Measurements from ENCODE around the gene PDGFD.

- TF ChIP-seq EZH2 (IDR thresholded peaks at IDR 0.05; ENCODE audit: borderline replicate concordance, low read depth, low read length, severe bottlenecking) (no peak), GATA2 (IDR thresholded peaks at IDR 0.05; ENCODE audit: insufficient read depth, insufficient read length, low read depth, low read length) (no peak), POLR2A (IDR thresholded peaks at IDR 0.05; ENCODE audit: low read depth, low read length) (no peak), POLR2AphosphoS5 (IDR thresholded peaks at IDR 0.05; ENCODE audit: insufficient read depth, low read depth, low read length) (no peak), MYC (IDR thresholded peaks at IDR 0.05; ENCODE audit: low read depth, low read length) (no peak)
- TF ChIP-seq, protein P1, sequence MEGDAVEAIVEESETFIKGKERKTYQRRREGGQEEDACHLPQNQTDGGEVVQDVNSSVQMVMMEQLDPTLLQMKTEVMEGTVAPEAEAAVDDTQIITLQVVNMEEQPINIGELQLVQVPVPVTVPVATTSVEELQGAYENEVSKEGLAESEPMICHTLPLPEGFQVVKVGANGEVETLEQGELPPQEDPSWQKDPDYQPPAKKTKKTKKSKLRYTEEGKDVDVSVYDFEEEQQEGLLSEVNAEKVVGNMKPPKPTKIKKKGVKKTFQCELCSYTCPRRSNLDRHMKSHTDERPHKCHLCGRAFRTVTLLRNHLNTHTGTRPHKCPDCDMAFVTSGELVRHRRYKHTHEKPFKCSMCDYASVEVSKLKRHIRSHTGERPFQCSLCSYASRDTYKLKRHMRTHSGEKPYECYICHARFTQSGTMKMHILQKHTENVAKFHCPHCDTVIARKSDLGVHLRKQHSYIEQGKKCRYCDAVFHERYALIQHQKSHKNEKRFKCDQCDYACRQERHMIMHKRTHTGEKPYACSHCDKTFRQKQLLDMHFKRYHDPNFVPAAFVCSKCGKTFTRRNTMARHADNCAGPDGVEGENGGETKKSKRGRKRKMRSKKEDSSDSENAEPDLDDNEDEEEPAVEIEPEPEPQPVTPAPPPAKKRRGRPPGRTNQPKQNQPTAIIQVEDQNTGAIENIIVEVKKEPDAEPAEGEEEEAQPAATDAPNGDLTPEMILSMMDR (IDR thresholded peaks at IDR 0.05; ENCODE audit: extremely low read depth in 1 of 2, insufficient read depth in 1 of 2, low read depth in 1 of 2, low read length in 2 of 2), result no peak
- TF ChIP-seq, protein P2, sequence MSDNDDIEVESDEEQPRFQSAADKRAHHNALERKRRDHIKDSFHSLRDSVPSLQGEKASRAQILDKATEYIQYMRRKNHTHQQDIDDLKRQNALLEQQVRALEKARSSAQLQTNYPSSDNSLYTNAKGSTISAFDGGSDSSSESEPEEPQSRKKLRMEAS (IDR thresholded peaks at IDR 0.05; ENCODE audit: insufficient read depth, insufficient read length), result no peak
Measured at GRCh38 chr11:104146421-104146820, 17.5 kb downstream of the PDGFD start.

Measured in endothelial cell of umbilical vein (primary cell).